ENCODE measurements around the gene XRCC4.

DNA sequence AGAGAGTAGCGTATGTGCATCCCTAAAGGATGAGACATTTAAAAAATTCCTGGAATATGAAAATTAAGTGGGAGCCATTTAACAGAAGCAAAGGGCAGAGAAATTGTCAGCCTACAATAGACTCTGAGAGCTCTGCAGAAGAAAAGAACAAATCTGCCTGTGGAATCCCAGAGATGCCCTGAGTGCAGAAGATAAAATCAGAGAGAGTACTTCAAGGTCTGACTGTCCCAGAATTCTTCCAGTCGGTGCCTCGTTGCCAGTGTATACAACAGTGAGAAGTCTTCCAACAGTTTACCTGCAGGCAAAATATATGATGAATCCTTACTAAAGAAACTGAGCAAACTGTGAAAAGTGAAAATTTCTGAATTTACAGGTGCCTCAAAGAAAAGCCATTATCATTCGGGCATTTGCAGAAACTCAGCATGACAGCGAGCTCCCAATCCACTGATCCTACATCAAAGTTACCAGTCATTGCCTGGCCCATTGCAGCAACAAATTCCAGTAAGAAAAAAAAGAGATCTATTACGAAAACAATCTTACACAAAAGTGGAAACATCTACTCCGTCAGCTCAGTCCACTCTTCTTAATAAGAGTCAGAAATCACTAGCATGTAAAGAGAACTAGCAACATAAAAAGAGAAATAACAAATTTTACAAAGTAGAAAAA is 301.4 kb downstream of the XRCC4 start:
- TF ChIP-seq, protein P1, sequence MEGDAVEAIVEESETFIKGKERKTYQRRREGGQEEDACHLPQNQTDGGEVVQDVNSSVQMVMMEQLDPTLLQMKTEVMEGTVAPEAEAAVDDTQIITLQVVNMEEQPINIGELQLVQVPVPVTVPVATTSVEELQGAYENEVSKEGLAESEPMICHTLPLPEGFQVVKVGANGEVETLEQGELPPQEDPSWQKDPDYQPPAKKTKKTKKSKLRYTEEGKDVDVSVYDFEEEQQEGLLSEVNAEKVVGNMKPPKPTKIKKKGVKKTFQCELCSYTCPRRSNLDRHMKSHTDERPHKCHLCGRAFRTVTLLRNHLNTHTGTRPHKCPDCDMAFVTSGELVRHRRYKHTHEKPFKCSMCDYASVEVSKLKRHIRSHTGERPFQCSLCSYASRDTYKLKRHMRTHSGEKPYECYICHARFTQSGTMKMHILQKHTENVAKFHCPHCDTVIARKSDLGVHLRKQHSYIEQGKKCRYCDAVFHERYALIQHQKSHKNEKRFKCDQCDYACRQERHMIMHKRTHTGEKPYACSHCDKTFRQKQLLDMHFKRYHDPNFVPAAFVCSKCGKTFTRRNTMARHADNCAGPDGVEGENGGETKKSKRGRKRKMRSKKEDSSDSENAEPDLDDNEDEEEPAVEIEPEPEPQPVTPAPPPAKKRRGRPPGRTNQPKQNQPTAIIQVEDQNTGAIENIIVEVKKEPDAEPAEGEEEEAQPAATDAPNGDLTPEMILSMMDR (CRISPR knock-in tag; IDR thresholded peaks at IDR 0.05): no peak
- no peak for TF ChIP-seq ZZZ3 (CRISPR knock-in tag; IDR thresholded peaks at IDR 0.05; ENCODE audit: borderline replicate concordance)
- TF ChIP-seq SMC3 (IDR thresholded peaks at IDR 0.05; ENCODE audit: low read length): no peak
- no peak for TF ChIP-seq ETV6 (CRISPR knock-in tag; conservative IDR thresholded peaks at IDR 0.05)
- TF ChIP-seq PHB2 (IDR thresholded peaks at IDR 0.05; ENCODE audit: partially characterized antibody): no peak
- TF ChIP-seq, protein P2, sequence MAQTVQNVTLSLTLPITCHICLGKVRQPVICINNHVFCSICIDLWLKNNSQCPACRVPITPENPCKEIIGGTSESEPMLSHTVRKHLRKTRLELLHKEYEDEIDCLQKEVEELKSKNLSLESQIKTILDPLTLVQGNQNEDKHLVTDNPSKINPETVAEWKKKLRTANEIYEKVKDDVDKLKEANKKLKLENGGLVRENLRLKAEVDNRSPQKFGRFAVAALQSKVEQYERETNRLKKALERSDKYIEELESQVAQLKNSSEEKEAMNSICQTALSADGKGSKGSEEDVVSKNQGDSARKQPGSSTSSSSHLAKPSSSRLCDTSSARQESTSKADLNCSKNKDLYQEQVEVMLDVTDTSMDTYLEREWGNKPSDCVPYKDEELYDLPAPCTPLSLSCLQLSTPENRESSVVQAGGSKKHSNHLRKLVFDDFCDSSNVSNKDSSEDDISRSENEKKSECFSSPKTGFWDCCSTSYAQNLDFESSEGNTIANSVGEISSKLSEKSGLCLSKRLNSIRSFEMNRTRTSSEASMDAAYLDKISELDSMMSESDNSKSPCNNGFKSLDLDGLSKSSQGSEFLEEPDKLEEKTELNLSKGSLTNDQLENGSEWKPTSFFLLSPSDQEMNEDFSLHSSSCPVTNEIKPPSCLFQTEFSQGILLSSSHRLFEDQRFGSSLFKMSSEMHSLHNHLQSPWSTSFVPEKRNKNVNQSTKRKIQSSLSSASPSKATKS (CRISPR knock-in tag; IDR thresholded peaks at IDR 0.05): no peak
- TF ChIP-seq KDM1A (CRISPR knock-in tag; IDR thresholded peaks at IDR 0.05): no peak
- TF ChIP-seq POLR2A (IDR thresholded peaks at IDR 0.05; ENCODE audit: insufficient read depth in 1 of 2, low read depth in 2 of 2, low read length in 2 of 2): no peak
- no peak for TF ChIP-seq SUZ12 (IDR thresholded peaks at IDR 0.05; ENCODE audit: low read depth, low read length)
- TF ChIP-seq HMG20A (CRISPR knock-in tag; IDR thresholded peaks at IDR 0.05; ENCODE audit: borderline replicate concordance): no peak
- TF ChIP-seq CBX5 (CRISPR knock-in tag; IDR thresholded peaks at IDR 0.05; ENCODE audit: borderline replicate concordance): no peak
- no peak for TF ChIP-seq IRX3 (CRISPR knock-in tag; IDR thresholded peaks at IDR 0.05; ENCODE audit: borderline replicate concordance, low read depth)
- TF ChIP-seq, protein P3, sequence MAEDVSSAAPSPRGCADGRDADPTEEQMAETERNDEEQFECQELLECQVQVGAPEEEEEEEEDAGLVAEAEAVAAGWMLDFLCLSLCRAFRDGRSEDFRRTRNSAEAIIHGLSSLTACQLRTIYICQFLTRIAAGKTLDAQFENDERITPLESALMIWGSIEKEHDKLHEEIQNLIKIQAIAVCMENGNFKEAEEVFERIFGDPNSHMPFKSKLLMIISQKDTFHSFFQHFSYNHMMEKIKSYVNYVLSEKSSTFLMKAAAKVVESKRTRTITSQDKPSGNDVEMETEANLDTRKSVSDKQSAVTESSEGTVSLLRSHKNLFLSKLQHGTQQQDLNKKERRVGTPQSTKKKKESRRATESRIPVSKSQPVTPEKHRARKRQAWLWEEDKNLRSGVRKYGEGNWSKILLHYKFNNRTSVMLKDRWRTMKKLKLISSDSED (CRISPR knock-in tag; IDR thresholded peaks at IDR 0.05): no peak
